Type B pancreatic cell (in vitro differentiated cells): ENCODE measurements around the gene ZFP69B. TPM values are rescaled to one million over a fixed set of nuclear protein-coding genes. Genes with fewer than 3 reads are reported as not detected.
A peak's percentile ranks its signal among the peaks of the same experiment; 100 is the strongest.

Experiments
- DNase-seq: peaks from one replicate; pipeline ENCODE4 v3.0.0; 2021; ENCODE audit warnings: mixed read lengths; ENCODE audit not compliant: unreplicated experiment; ENCODE audit errors: extremely low spot score
- H3K27ac Mint-ChIP-seq: 2 replicates; pipeline ENCODE4 v1.8.0; 2021; ENCODE audit warnings: mild to moderate bottlenecking, mixed read lengths
- H3K27me3 Mint-ChIP-seq: 2 replicates; pipeline ENCODE4 v1.8.0; 2021; ENCODE audit warnings: mixed read lengths
- H3K36me3 Mint-ChIP-seq: 2 replicates; pipeline ENCODE4 v1.8.0; 2021; ENCODE audit warnings: mixed read lengths
- H3K4me1 Mint-ChIP-seq: one replicate; pipeline ENCODE4 v1.8.0; 2021; ENCODE audit warnings: mixed read lengths; ENCODE audit not compliant: unreplicated experiment
- H3K4me3 Mint-ChIP-seq: 2 replicates; pipeline ENCODE4 v1.8.0; 2021; ENCODE audit warnings: mild to moderate bottlenecking, mixed read lengths
- H3K9me3 Mint-ChIP-seq: 2 replicates; pipeline ENCODE4 v1.8.0; 2021; ENCODE audit warnings: mixed read lengths
- total RNA-seq: library from RNA; stranded (reverse); gene quantifications from 2 replicates; pipeline ENCODE4 v1.2.1, GENCODE V29; 2021; ENCODE audit warnings: low replicate concordance
- TF ChIP-seq, protein P1 (sequence below): fragments of 200-600 bp; sonication (generic); conservative IDR thresholded peaks from 2 replicates; pipeline ENCODE4 v1.5.0; 2021; ENCODE audit warnings: antibody characterized with exemption, mild to moderate bottlenecking

Gene ZFP69B
- total RNA-seq, 1 donor from 2014 or later, result 9.5 TPM

DNA sequence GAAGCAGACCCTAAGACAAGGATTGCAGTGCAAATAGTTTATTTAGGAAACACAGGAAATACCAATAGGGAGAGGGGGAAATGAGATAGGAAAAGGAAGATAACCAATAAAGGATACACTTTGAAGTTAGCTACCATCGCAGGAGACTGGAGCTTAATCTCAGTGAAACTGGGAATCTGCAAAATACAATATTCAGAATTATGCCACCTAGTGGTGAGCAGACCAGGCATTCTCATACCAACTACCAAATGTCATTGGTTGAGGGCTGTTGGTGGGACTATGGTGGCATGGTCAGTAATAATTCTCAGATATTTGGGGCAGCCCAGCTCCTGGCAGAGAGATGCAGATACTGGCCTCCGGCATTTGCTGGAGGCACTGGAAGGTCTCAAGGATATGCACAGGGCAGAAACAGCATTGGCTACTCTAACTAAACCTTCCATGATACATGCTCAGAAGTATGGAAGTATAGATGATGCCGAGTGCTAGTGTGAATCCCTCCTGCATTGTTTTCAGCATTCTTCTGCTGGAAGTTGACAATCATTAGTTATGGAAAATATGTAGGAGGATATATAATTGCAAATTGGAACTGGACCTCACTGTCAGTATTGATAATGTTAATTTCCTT is 11.8 kb upstream of the ZFP69B start:
- Mint-ChIP-seq H3K9me3 (no peaks in the 10 kb centered on the region), H3K4me1 (no peaks in the 10 kb centered on the region), H3K4me3 (no peak overlapping the region), H3K27ac (no peak overlapping the region), H3K36me3 (no peaks in the 10 kb centered on the region), H3K27me3 (no peaks in the 10 kb centered on the region)
- no peak for DNase-seq
- TF ChIP-seq, protein P1, sequence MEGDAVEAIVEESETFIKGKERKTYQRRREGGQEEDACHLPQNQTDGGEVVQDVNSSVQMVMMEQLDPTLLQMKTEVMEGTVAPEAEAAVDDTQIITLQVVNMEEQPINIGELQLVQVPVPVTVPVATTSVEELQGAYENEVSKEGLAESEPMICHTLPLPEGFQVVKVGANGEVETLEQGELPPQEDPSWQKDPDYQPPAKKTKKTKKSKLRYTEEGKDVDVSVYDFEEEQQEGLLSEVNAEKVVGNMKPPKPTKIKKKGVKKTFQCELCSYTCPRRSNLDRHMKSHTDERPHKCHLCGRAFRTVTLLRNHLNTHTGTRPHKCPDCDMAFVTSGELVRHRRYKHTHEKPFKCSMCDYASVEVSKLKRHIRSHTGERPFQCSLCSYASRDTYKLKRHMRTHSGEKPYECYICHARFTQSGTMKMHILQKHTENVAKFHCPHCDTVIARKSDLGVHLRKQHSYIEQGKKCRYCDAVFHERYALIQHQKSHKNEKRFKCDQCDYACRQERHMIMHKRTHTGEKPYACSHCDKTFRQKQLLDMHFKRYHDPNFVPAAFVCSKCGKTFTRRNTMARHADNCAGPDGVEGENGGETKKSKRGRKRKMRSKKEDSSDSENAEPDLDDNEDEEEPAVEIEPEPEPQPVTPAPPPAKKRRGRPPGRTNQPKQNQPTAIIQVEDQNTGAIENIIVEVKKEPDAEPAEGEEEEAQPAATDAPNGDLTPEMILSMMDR, result peak; percentile 81

DNA sequence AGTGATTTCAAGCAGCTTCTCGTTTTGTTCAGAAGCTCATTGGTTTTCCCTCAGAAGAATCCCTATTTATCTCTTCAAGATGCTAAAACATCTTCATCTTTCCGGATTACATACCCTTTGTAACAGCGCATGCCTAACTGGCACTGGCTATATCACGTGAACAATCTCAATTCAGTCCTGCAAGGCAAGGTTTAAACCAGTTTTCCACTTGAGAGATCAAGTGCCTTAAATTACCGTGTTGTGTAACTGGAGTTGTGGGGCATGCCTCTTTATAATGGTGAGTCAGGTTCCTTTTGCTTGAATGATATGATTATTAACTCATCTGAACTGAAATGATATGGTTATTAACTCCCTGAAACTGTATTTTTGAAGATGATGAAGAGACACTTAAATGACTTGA is 11.0 kb upstream of the ZFP69B start:
- Mint-ChIP-seq H3K9me3 (no peaks in the 10 kb centered on the region), H3K4me1 (no peaks in the 10 kb centered on the region), H3K27me3 (no peaks in the 10 kb centered on the region), H3K27ac (no peak overlapping the region), H3K36me3 (no peaks in the 10 kb centered on the region), H3K4me3 (no peak overlapping the region)
- TF ChIP-seq, protein P1, result no peak
- DNase-seq, result no peak

DNA sequence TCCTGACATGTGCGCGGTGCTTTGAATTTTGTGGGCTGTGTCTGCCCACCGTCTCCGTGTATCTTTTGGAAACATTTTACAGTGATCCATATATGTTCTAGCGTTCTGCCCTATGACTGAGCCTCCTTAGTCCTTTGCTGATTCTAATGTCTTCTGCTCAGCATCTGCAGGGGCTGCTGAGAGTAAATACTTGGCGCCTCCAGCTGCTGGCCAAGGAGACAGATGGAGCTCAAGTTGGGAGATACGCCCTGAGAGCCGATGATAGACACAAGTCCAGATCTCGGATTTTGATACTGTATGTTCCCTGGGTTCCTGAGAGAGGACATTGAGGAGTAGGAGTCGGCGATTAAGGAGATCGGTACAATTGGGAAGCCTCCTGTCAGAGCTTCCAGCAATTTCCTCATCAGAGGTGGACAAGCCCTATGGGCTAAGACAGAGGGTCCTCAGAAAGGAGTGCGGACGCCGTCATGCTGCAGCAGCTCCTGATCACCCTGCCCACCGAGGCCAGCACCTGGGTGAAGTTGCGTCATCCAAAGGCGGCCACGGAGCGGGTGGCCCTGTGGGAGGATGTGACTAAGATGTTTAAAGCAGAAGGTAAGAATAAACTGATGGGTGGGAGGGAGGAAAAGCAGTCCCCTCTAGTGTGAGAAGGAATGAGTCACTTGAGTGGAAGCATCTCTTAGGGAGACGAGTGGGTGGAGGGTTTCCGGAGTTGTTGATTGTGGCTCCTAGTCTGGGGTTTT is 390 bp downstream of the ZFP69B start:
- H3K4me3 Mint-ChIP-seq, result peak overlapping the region; percentile 93
- peaks cover 32% of the 10 kb centered on the region for H3K9me3 Mint-ChIP-seq
- DNase-seq, result no peak
- H3K27me3 Mint-ChIP-seq, result no peaks in the 10 kb centered on the region
- peak overlapping the region; percentile 82 for H3K27ac Mint-ChIP-seq
- peaks cover 42% of the 10 kb centered on the region for H3K36me3 Mint-ChIP-seq
- TF ChIP-seq, protein P1, result no peak
- peaks cover 15% of the 10 kb centered on the region for H3K4me1 Mint-ChIP-seq

DNA sequence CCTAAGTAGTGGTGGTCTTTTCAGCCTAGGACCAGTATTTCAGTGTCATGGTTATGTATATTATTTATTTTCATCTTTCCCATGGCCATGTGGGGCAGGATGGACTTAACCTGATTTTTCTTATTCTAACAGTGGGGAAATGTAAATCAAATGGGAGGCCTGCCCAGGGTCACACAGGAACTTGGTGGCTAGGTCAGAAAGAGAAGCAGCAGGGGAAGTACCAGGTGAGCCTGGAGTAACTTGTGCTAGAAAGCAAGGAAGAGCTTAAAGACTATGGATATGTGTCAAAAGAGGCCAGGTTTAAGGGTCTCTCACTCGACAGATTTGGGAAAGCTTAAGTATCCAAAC is 936 bp downstream of the ZFP69B start:
- Mint-ChIP-seq H3K4me1 (peaks cover 15% of the 10 kb centered on the region), H3K4me3 (peak overlapping the region; percentile 93), H3K27me3 (no peaks in the 10 kb centered on the region), H3K27ac (peak overlapping the region; percentile 82), H3K9me3 (peaks cover 30% of the 10 kb centered on the region), H3K36me3 (peaks cover 47% of the 10 kb centered on the region)
- DNase-seq, result no peak
- TF ChIP-seq, protein P1, result no peak

DNA sequence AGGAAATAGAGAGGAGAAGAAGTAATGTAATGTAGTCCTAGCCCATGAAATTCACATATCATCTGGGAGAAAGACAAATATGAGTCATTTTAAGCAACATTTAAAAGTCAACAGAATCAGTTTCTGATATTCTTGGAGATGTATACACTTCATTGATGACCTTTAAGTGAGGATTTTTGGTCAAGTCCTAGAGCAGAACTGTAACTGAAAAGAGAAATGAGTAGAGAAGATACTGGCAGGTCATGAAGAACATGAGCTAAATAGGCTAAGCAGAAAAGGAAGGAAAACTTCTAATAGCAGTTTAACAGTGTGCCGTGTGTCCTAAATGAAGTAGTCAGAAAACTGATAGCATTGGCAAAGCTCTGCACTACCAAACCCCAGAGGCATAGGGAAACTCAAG is 4.6 kb downstream of the ZFP69B start:
- H3K9me3 Mint-ChIP-seq, result peaks cover 55% of the 10 kb centered on the region
- TF ChIP-seq, protein P1, result no peak
- peaks cover 11% of the 10 kb centered on the region for H3K4me1 Mint-ChIP-seq
- H3K27ac Mint-ChIP-seq, result no peak overlapping the region
- no peak overlapping the region for H3K4me3 Mint-ChIP-seq
- no peak for DNase-seq
- no peaks in the 10 kb centered on the region for H3K27me3 Mint-ChIP-seq
- H3K36me3 Mint-ChIP-seq, result peaks cover 82% of the 10 kb centered on the region
